Measurements from ENCODE around the gene PRUNE2. TPM values are rescaled to one million over a fixed set of nuclear protein-coding genes. Genes with fewer than 3 reads are reported as not detected.

PRUNE2 gene
- total and polyA plus RNA-seq, 9 of the 15 experiments (the other 6 are each of a cell fraction or from before 2014, with no cell fraction given) = 0.05 to 0.45 (median 0.18) TPM; not detected in 1

GRCh38 chr9:76586390-76587314 is 319.3 kb downstream of the PRUNE2 start (continued):
- TF ChIP-seq ZNF143 (CRISPR knock-in tag; IDR thresholded peaks at IDR 0.05) = no peak
- TF ChIP-seq GMEB1 (CRISPR knock-in tag; IDR thresholded peaks at IDR 0.05) = no peak
- TF ChIP-seq LEF1 (IDR thresholded peaks at IDR 0.05) = no peak

GRCh38 chr9:76585487-76586389 is 320.2 kb downstream of the PRUNE2 start:
- TF ChIP-seq MCM7 (IDR thresholded peaks at IDR 0.05) = no peak
- ATAC-seq (no peak), DNase-seq (ENCODE audit: extremely low read depth in 1 of 4, low spot score in 3 of 4) (no peak), FAIRE-seq (no peak)
- no peak overlapping the region for H3K27ac ChIP-seq (ENCODE audit: extremely low read depth, low read depth, low read length)
- no peaks in the 10 kb centered on the region for H3K79me2 ChIP-seq (ENCODE audit: control insufficient read depth, insufficient read depth, low read length)
- H3K4me2 ChIP-seq (ENCODE audit: insufficient read depth, low read length) = no peak overlapping the region
- BruUV-seq (replicated peaks) = no TSS peak
- H4K20me1 ChIP-seq (replicated peaks; ENCODE audit: control insufficient read depth, insufficient read depth, low read length) = no peaks in the 10 kb centered on the region
- H3K4me1 ChIP-seq (replicated peaks in 1 of 2; ENCODE audit: control insufficient read depth in 2 of 2, insufficient read depth in 2 of 2, low read length in 2 of 2) = no peaks in the 10 kb centered on the region; a peak in 1 of 5 replicates
- H3K36me3 ChIP-seq (ENCODE audit: control insufficient read depth, insufficient read depth, low read length) = no peaks in the 10 kb centered on the region
- intact Hi-C loops (cut with micrococcal nuclease) = no loop called here
- no peak overlapping the region for H3K9ac ChIP-seq (ENCODE audit: insufficient read depth in 1 of 2, low read depth in 2 of 2, low read length in 2 of 2)
- CTCF ChIA-PET (ENCODE audit: low intra/inter-chr PET ratio) = no interaction called here
- H3K9me1 ChIP-seq (ENCODE audit: control insufficient read depth, insufficient read depth, low read length) = no peaks in the 10 kb centered on the region
- POLR2A ChIA-PET = no interaction called here
- in situ Hi-C loops (cut with MboI) = no loop called here
- H3K27me3 ChIP-seq (ENCODE audit: control insufficient read depth in 2 of 2, insufficient read depth in 2 of 2, low read length in 2 of 2) = 0 out of 5 replicates have a peak, but pooled peaks cover 0 to 7% of the 10 kb centered on the region in 2 experiments
- H2AFZ ChIP-seq (ENCODE audit: low read depth, low read length) = no peak overlapping the region
- 3% methylated on average over 4 of the region's 6 CpGs for WGBS (ENCODE audit: insufficient coverage, low coverage, missing lambda C conversion rate)
- no peak overlapping the region for H3K4me3 ChIP-seq
- no peaks in the 10 kb centered on the region for H3K9me3 ChIP-seq (replicated peaks; ENCODE audit: control insufficient read depth, insufficient read depth, low read depth, low read length)

All from K562 (cell line).